Germinal center (tissue), 1 donor: Measurements from ENCODE around the gene ATF2.
A peak's percentile ranks its signal among the peaks of the same experiment; 100 is the strongest.
"Not testable (repeated sequence)": the region's sequence is repeated elsewhere in the genome, so short reads cannot be mapped to it uniquely, and the experiment has no call there.

Experiments used
- DNase-seq: peaks from one replicate; pipeline ENCODE4 v3.0.0; 2012; ENCODE audit warnings: mixed read lengths, low spot score

Gene ATF2

GRCh38 chr2:175166216-175166824, 1.7 kb downstream of the ATF2 start:
- no peak for DNase-seq

GRCh38 chr2:175164235-175164634, 3.8 kb downstream of the ATF2 start:
- DNase-seq: no peak

GRCh38 chr2:175158894-175159293, 9.1 kb downstream of the ATF2 start:
- DNase-seq: no peak

GRCh38 chr2:175156534-175156933, 11.5 kb downstream of the ATF2 start:
- no peak for DNase-seq

GRCh38 chr2:175154661-175155082, 13.3 kb downstream of the ATF2 start:
- no peak for DNase-seq

DNA sequence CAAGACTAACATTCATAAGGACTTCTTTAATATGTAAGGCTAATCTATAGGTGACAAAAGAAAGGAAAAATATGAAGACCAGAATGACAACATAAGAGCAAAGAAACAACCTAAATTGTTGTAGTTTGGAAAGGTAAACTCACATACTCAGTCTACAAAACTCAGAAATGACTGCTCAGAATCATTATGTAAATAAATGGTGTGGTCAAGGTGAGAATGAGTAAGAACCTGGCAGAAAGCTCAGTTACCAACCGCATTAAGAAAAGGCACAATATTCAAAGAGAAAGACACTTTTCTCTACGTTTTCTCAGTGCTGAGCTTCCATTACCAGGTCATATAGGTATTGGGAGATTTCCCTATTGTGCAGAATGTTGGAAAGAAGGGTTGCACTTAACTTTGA, 15.8 kb downstream of the ATF2 start:
- DNase-seq: no peak

DNA sequence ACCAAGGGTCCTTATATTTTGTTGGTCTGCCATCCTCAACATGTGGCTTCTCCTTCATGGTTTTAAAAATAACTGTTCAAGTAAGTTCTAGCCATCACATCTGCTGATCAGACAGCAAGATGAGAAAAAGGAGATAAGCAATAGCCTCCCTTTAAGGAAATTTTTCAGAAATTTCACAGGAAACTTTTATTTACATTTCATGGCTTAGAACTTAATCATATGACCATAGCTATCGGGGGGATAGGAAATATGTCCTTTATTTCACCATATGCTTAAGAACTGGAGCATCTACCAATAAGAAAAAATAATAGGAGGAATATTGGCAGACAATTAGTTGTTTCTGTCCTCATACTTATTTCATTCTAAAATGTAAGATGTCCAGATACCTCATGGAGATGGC, 16.2 kb downstream of the ATF2 start:
- DNase-seq: no peak

GRCh38 chr2:175147186-175147585, 20.8 kb downstream of the ATF2 start:
- no peak for DNase-seq

GRCh38 chr2:175143678-175144077, 24.3 kb downstream of the ATF2 start:
- DNase-seq: no peak

- no peak for DNase-seq
These were observed 24.8 kb downstream of the ATF2 start for GRCh38 chr2:175143191-175143590.

- no peak for DNase-seq
These were observed 27.7 kb downstream of the ATF2 start for GRCh38 chr2:175140332-175140731.

DNA sequence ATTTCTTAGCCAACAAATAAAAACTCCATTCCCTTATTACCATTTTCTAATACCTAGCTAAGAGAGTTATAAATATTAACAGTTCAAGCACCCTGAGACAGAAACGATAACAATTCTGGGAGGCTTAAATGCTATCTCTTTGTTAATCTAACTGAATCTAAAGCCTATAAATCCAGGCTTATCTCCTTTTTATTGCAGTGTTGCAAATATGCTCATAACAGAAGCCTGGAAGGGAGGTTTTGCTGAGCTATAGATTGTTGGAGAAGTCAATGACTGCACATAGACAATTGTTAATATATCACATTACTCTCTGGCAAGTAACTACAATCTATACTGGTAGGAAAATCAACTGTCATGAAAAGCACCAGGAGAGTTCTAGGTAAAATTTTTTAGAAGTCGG, 30.2 kb downstream of the ATF2 start:
- no peak for DNase-seq

DNA sequence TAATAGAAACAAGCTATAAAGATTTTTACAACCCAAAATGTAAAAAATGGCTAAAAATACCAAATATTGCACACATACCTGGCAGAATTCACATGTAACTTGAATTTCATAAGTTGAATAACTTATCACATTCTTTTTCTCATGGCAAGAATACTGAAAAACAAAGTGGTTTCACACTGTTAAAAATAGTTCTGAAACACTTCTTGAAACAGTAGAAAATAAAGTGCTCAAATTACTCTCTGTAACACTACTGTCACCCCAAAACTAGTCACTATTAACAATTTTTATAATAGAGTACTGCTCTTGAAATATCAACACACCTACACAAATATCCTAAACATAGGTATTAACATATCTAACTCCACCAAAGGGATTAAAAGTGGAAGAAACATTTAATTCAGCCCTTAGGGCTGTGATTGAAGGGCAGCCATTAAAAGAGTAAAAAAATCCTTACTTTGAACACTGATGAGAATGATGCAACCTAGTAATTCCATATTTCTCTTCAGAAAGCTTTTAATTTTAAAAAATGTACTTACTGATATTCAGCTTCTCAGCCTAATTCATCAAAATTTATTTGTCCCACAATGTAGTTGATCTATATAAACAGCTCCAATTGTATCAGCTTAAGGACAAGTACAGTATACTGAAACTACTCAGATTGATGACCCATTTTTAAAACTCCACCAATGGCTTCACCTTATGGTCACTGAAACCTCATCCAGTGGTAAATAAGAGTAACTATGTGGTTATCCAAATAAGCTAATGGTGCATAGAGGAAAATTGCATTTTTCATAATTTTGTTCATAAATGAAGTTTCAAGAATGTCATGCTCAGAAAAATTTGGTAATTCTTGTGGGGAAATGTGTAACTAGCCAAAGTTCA, 31.4 kb downstream of the ATF2 start:
- DNase-seq: no peak

DNA sequence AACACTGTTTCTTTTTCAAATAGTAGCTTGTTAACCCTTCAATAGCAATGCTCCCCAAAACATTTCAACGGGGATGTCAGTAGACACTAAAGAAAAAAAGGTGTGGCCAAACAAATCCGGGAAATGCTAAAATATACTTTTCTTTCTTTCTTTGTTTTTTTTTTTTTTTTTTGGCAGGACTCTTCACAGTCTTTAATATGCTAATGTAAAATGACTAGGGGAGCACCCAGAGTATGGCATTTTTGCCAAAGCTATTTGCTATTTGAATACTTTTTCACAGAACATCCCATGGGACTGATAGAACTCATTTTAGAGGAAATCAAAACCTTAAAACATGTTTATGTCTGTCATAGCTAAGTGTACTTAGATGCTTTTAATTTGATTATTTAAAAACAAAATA, 32.1 kb downstream of the ATF2 start:
- DNase-seq: no peak

DNA sequence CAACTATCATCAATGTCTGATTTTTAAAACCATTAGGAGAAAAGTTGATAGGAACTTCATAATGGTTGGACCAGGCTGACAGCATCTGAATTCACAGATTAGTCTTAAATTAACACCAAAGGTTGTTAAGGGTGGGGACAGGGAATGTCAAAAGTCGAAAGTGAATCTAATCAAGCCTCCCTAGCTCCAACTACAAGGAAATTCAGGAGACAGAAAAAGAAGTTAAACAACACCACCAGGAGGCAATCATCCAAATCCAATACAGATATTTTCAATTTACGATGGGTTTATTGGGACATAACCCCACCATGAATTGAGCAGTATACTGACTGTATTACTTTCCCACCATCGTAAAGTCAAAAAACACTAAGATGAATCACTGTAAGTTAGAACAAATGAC, 32.8 kb downstream of the ATF2 start:
- DNase-seq: no peak

DNA sequence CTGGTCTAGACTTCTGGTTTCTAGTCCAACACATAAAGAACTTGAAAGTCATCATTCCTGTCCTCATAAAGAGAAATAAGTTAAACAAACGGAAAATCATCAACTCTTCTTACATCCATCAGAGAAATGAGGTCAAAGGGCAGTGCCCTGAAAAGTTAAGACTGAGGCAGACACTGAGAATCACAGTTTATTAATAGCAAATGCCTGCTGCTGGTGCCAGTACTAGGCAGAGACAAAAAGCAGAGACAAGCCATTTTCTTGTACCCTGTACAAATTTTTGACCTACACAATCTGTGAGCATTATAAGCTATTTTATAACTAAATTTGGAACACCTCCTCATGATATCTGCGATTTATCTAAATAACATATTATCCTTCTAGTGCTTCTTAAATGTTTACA, 36.8 kb downstream of the ATF2 start:
- DNase-seq: no peak

- no peak for DNase-seq
These were observed 41.3 kb downstream of the ATF2 start for GRCh38 chr2:175126661-175127060.

GRCh38 chr2:175123254-175123653, 44.7 kb downstream of the ATF2 start:
- DNase-seq: no peak

DNA sequence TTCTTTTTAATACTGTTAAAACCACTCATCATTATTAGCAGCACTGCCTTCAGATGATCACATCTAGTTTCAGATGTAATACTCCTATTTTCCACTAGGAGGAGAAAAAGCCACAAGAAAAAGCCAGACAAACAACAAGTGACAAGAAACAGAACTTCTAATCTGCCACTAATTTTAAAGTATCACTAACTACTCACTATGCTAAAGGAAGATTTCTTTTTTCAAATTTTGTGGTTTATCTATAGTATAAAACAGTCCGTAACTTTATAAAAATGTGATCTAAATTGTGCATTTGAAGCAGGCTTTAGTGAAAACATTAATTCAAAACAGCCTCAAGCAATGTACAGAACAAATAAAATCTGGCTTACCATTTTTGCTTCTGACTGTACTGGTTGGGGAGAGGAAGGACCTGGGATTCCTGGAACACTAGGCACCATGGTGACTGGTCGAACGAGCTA, 56.8 kb downstream of the ATF2 start:
- DNase-seq: peak; percentile 13

DNA sequence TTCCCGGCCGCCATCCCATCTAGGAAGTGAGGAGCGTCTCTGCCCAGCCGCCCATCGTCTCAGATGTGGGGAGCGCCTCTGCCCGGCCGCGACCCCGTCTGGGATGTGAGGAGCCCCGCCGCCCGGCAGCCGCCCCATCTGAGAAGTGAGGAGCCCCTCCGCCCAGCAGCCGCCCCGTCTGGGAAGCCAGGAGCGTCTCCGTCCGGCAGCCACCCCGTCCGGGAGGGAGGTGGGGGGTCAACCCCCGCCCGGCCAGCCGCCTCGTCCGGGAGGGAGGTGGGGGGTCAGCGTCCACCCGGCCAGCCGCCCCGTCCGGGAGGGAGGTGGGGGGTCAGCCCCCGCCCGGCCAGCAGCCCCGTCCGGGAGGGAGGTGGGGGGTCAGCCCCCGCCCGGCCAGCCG, 59.9 kb downstream of the ATF2 start:
- DNase-seq: not testable (repeated sequence)

DNA sequence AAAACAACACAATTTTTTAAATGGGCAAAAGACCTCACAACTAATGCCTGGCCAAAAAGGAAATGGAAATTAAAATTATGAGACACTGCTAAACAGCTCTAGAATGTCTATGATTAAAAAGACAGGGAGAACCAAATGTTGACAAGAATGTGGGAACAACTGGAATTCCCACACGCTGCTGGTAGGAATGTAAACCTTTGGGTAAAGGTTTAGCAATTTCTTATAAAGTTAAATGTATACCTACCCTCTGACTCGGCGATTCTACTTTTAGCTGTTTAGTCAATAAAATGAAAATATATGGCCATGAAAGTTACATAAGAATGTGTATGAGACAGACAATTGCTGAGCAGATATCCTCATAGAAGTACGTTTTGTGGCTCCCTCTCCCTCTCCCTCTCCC, 60.9 kb downstream of the ATF2 start:
- no peak for DNase-seq

GRCh38 chr2:175103191-175103590, 64.8 kb downstream of the ATF2 start:
- DNase-seq: no peak

DNA sequence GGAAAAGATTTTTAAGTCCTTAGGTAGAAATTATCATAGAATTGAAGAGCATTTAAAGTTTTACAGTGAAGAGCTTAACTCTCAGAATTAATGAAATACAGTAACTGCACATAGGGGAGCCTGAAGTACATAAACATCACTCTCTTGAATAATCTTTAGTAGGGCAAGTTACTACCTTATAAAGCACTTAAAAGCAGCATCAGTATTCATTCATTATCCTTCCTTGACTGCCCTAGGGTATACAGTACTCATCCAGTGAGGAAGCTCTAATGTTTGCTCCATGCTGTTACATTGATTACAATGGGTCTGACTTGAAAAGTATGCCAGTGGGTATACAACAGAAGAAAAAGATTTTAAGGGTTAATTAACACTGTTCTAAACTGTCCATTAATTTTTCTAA, 66.5 kb downstream of the ATF2 start:
- DNase-seq: no peak

GRCh38 chr2:175097297-175097696, 70.7 kb downstream of the ATF2 start:
- no peak for DNase-seq
